B cell (primary cell): ENCODE results near the gene BABAM2. TPM values are rescaled to one million over a fixed set of nuclear protein-coding genes. Genes with fewer than 3 reads are reported as not detected.

Experiments used
- ATAC-seq: fragments of 200-7000 bp; cut with Tn5 transposase; one replicate; pipeline ENCODE4 v1.10.0; 2021; ENCODE audit warnings: low read depth, mild to moderate bottlenecking, moderate number of reproducible peaks, moderate library complexity
- CTCF ChIA-PET: fragments of 350-600 bp; sonication (Branson Sonifier 250); formaldehyde crosslinking; loops from one replicate; lab custom pipeline; 2021; ENCODE audit warnings: antibody characterized with exemption, inconsistent platforms; lab: Charles Lee
- POLR2A ChIA-PET: fragments of 350-600 bp; sonication (Branson Sonifier 250); formaldehyde crosslinking; loops from one replicate; lab custom pipeline; 2021; ENCODE audit warnings: antibody characterized with exemption; lab: Charles Lee
- DNase-seq: peaks from one replicate; pipeline ENCODE4 v3.0.0; 2013
- H2AFZ ChIP-seq: 2 replicates; pipeline ENCODE4 v1.6.1; 2012; ENCODE audit warnings: mild to moderate bottlenecking, low read depth, low read length; ENCODE audit not compliant: insufficient read depth, poor library complexity, severe bottlenecking
- H3K27ac ChIP-seq, 2 donors: 1 replicate in 1 of 2; 2 replicates in 1 of 2; pipeline ENCODE4 v1.5.1; 2012 to 2013; ENCODE audit warnings: low read length in 2 of 2, mild to moderate bottlenecking in 2 of 2, moderate library complexity in 1 of 2
- H3K27me3 ChIP-seq, 4 experiments: fragments of 200-600 bp in 1 of 4; sonication (generic) in 1 of 4; replicated peaks in 1 of 4; 1 replicate in 2 of 4; 2 replicates in 2 of 4; pipeline versions ENCODE4 v1.6.1 to v1.7.0; 2013 to 2016; ENCODE audit warnings: low read length in 3 of 4, mild to moderate bottlenecking in 2 of 4, mixed read lengths in 1 of 4, moderate library complexity in 1 of 4; ENCODE audit not compliant: insufficient read depth in 4 of 4, control insufficient read depth in 3 of 4; ENCODE audit errors: control extremely low read depth in 1 of 4
- H3K36me3 ChIP-seq, 2 experiments: replicated peaks in 1 of 2; 1 replicate in 1 of 2; 2 replicates in 1 of 2; pipeline versions ENCODE4 v1.6.1 to v1.7.1; 2013; ENCODE audit warnings: low read length in 1 of 2; ENCODE audit not compliant: insufficient read depth in 2 of 2, control insufficient read depth in 1 of 2; ENCODE audit errors: control extremely low read depth in 1 of 2, extremely low read depth in 1 of 2
- H3K4me1 ChIP-seq, 2 donors: fragments of 200-600 bp in 1 of 2; sonication (generic) in 1 of 2; 1 replicate in 1 of 2; 2 replicates in 1 of 2; pipeline versions ENCODE4 v1.5.1 to v1.6.1; 2013 to 2017; ENCODE audit warnings: low read length in 2 of 2; ENCODE audit not compliant: control insufficient read depth in 2 of 2, insufficient read depth in 2 of 2
- H3K4me2 ChIP-seq: replicated peaks from 2 replicates; pipeline ENCODE3; 2012; ENCODE audit warnings: mild to moderate bottlenecking, low read depth, low read length; ENCODE audit not compliant: poor library complexity, severe bottlenecking
- H3K4me3 ChIP-seq, 5 experiments: fragments of 200-600 bp in 1 of 5; sonication (generic) in 1 of 5; 1 replicate in 3 of 5; 2 replicates in 2 of 5; pipeline versions ENCODE4 v1.5.1 to v1.7.0; 2011 to 2016; ENCODE audit warnings: low read length in 4 of 5, mild to moderate bottlenecking in 4 of 5, low read depth in 2 of 5, control low read depth in 1 of 5, moderate library complexity in 1 of 5; ENCODE audit not compliant: insufficient read depth in 1 of 5; ENCODE audit errors: control extremely low read depth in 1 of 5, extremely low read depth in 1 of 5
- H3K79me2 ChIP-seq: fragments of 200-600 bp; sonication (generic); one replicate; pipeline ENCODE4 v1.6.0; 2016; ENCODE audit warnings: low read length; ENCODE audit not compliant: control insufficient read depth, insufficient read depth
- H3K9ac ChIP-seq: fragments of 200-600 bp; sonication (generic); 2 replicates; pipeline ENCODE4 v1.6.1; 2017; ENCODE audit warnings: mild to moderate bottlenecking, low read length, moderate library complexity
- H3K9me3 ChIP-seq, 3 donors: one replicate each; pipeline versions ENCODE4 v1.6.1 to v1.7.1; 2013; ENCODE audit warnings: low read length in 2 of 3; ENCODE audit not compliant: control insufficient read depth in 2 of 3, insufficient read depth in 1 of 3; ENCODE audit errors: control extremely low read depth in 1 of 3
- H4K20me1 ChIP-seq: 2 replicates; pipeline ENCODE4 v1.6.0; 2012; ENCODE audit warnings: mild to moderate bottlenecking, low read length; ENCODE audit not compliant: insufficient read depth, control insufficient read depth, poor library complexity, severe bottlenecking
- H3K27ac Mint-ChIP-seq: one replicate; pipeline ENCODE4 v1.8.0; 2021; ENCODE audit warnings: mixed read lengths
- H3K27me3 Mint-ChIP-seq: one replicate; pipeline ENCODE4 v1.8.0; 2021; ENCODE audit warnings: mixed read lengths
- H3K4me1 Mint-ChIP-seq: one replicate; pipeline ENCODE4 v1.8.0; 2021; ENCODE audit warnings: mixed read lengths
- H3K4me3 Mint-ChIP-seq: one replicate; pipeline ENCODE4 v1.8.0; 2021; ENCODE audit warnings: mixed read lengths
- H3K9me3 Mint-ChIP-seq: one replicate; pipeline ENCODE4 v1.8.0; 2022; ENCODE audit warnings: mixed read lengths; ENCODE audit not compliant: insufficient read depth
- CTCF ChIP-seq: fragments of 200-600 bp; IDR thresholded peaks from one replicate; pipeline ENCODE4 v1.8.0; 2022; ENCODE audit warnings: antibody characterized with exemption, mild to moderate bottlenecking
- EZH2 ChIP-seq: IDR thresholded peaks from 2 replicates; pipeline ENCODE4 v1.6.1; 2012; ENCODE audit warnings: borderline replicate concordance, low read depth, mild to moderate bottlenecking, moderate library complexity, low read length; ENCODE audit not compliant: insufficient read depth, poor library complexity, severe bottlenecking
- WGBS: methylation state at CpG from one replicate; pipeline ENCODE4 v1.1.5; 2013; ENCODE audit warnings: missing lambda C conversion rate; ENCODE audit not compliant: insufficient coverage; 5-methylcytosine and 5-hydroxymethylcytosine counted together
- intact Hi-C: fragments of 100-400 bp; cut with micrococcal nuclease; formaldehyde crosslinking; loops from one replicate; pipeline ENCODE4 v1.10.0; 2022
- polyA plus RNA-seq: library from polyadenylated mRNA; depleted of rRNA; stranded (reverse); fragments of >200 nt; gene quantifications from 2 replicates; pipeline ENCODE4 v1.2.3, GENCODE V29; 2012
- total RNA-seq, 2 donors: library from RNA; stranded (reverse); fragments of 120-200 nt in 1 of 2; gene quantifications; 1 replicate in 1 of 2; 2 replicates in 1 of 2; pipeline versions ENCODE4 v1.2.3 to v1.2.4, GENCODE V29; 2013 to 2022

BABAM2 gene
- total and polyA plus RNA-seq, 2 donors (not counting 1 experiment from before 2014, with no cell fraction given) = 22.3 to 69.6 TPM

DNA sequence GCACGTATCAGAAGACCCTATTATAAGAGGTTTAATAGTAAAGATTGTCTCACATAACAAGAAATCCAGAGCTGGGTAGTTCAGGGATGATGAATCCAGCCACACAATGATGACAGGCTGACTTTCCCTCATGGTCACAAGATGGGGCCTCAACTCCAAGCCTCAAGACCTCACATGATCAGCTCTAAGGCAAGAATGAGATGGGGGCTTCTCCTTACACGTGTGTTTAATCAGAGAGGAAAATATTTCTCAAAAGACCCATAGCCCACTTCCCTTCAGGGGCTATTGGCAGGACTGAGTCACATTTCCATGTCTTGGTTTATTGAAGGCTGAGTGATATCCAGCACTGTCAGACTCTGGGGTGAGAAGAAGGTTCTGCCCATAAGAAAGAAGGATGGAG is 402.0 kb downstream of the BABAM2 start:
- Histone ChIP-seq H3K4me3 (no peak overlapping the region), H2AFZ (no peak overlapping the region), H4K20me1 (no peaks in the 10 kb centered on the region), H3K4me1 (no peaks in the 10 kb centered on the region), H3K9me3 (no peaks in the 10 kb centered on the region), H3K27ac (no peak overlapping the region), H3K36me3 (no peaks in the 10 kb centered on the region), H3K4me2 (no peak overlapping the region), H3K79me2 (no peaks in the 10 kb centered on the region), H3K9ac (no peak overlapping the region), H3K27me3 (no peaks in the 10 kb centered on the region)
- ChIA-PET POLR2A (no interaction called here), CTCF (no interaction called here)
- H3K4me3 Mint-ChIP-seq = no peak overlapping the region
- no peaks in the 10 kb centered on the region for H3K27me3 Mint-ChIP-seq
- ATAC-seq (no peak), DNase-seq (no peak)
- H3K4me1 Mint-ChIP-seq = no peaks in the 10 kb centered on the region
- no peaks in the 10 kb centered on the region for H3K9me3 Mint-ChIP-seq
- intact Hi-C loops = no loop called here
- H3K27ac Mint-ChIP-seq = no peak overlapping the region
- no CpG with 5 or more reads among the region's 2 CpGs for WGBS
- no peak for TF ChIP-seq CTCF
- TF ChIP-seq EZH2 = no peak

GRCh38 chr2:28293416-28293815 is 402.9 kb downstream of the BABAM2 start:
- no peaks in the 10 kb centered on the region for H3K27me3 Mint-ChIP-seq
- ATAC-seq (no peak), DNase-seq (no peak)
- no peaks in the 10 kb centered on the region for H3K4me1 Mint-ChIP-seq
- no peak overlapping the region for H3K4me2 ChIP-seq
- no peaks in the 10 kb centered on the region for H3K79me2 ChIP-seq
- no peak overlapping the region for H2AFZ ChIP-seq
- H3K4me3 Mint-ChIP-seq = no peak overlapping the region
- intact Hi-C loops = no loop called here
- no peak overlapping the region for H3K4me3 ChIP-seq
- H3K9me3 Mint-ChIP-seq = no peaks in the 10 kb centered on the region
- no peak for TF ChIP-seq EZH2
- no peak for TF ChIP-seq CTCF
- H3K4me1 ChIP-seq = no peaks in the 10 kb centered on the region
- WGBS = 79% methylated on average over 5 of the region's 5 CpGs
- no peaks in the 10 kb centered on the region for H3K27me3 ChIP-seq
- H3K9me3 ChIP-seq = no peaks in the 10 kb centered on the region
- H3K27ac ChIP-seq = no peak overlapping the region
- H3K9ac ChIP-seq = no peak overlapping the region
- no peaks in the 10 kb centered on the region for H4K20me1 ChIP-seq
- H3K27ac Mint-ChIP-seq = no peak overlapping the region
- peaks cover 0 to 5% of the 10 kb centered on the region in 2 experiments for H3K36me3 ChIP-seq
- POLR2A ChIA-PET = no interaction called here
- CTCF ChIA-PET = no interaction called here
